ENCODE data around the gene IL21. TPM values are rescaled to one million over a fixed set of nuclear protein-coding genes. Genes with fewer than 3 reads are reported as not detected.

The IL21 gene
- total RNA-seq, 6 experiments from 2014 or later: not detected

- no peak for ATAC-seq
- no peak for DNase-seq
- H3K27ac ChIP-seq: no peak overlapping the region
- no peak for TF ChIP-seq POLR2A (IDR thresholded peaks at IDR 0.05)
- TF ChIP-seq CTCF (IDR thresholded peaks at IDR 0.05): no peak
- H3K9me3 ChIP-seq: no peaks in the 10 kb centered on the region
- WGBS (ENCODE audit: insufficient coverage, low coverage, low lambda C conversion rate, missing lambda C conversion rate): no CpG with 5 or more reads among the region's 4 CpGs
- no peaks in the 10 kb centered on the region for H3K36me3 ChIP-seq
- no peak overlapping the region for H3K4me3 ChIP-seq
- intact Hi-C loops (cut with DNase I): no loop called here
- no peaks in the 10 kb centered on the region for H3K27me3 ChIP-seq
- no peaks in the 10 kb centered on the region for H3K4me1 ChIP-seq
Measured at GRCh38 chr4:122606364-122607043, 14.4 kb downstream of the IL21 start.

- no peaks in the 10 kb centered on the region for H3K36me3 ChIP-seq
- TF ChIP-seq CTCF (IDR thresholded peaks at IDR 0.05) (no peak), POLR2A (IDR thresholded peaks at IDR 0.05) (no peak)
- DNase-seq: no peak
- no peak overlapping the region for H3K27ac ChIP-seq
- no peak overlapping the region for H3K4me3 ChIP-seq
- intact Hi-C loops (cut with DNase I): no loop called here
- no peaks in the 10 kb centered on the region for H3K4me1 ChIP-seq
- no peak for ATAC-seq
- no CpG with 5 or more reads among the region's 1 CpG for WGBS (ENCODE audit: insufficient coverage, low coverage, low lambda C conversion rate, missing lambda C conversion rate)
- H3K9me3 ChIP-seq: no peaks in the 10 kb centered on the region
- H3K27me3 ChIP-seq: no peaks in the 10 kb centered on the region
Measured at GRCh38 chr4:122604146-122604545, 16.7 kb downstream of the IL21 start.

GRCh38 chr4:122603156-122603574 lies 17.7 kb downstream of the IL21 start:
- H3K9me3 ChIP-seq: no peaks in the 10 kb centered on the region
- intact Hi-C loops (cut with DNase I): no loop called here
- DNase-seq: no peak
- TF ChIP-seq POLR2A (IDR thresholded peaks at IDR 0.05): no peak
- no peak for TF ChIP-seq CTCF (IDR thresholded peaks at IDR 0.05)
- H3K36me3 ChIP-seq: no peaks in the 10 kb centered on the region
- H3K27ac ChIP-seq: no peak overlapping the region
- H3K4me1 ChIP-seq: no peaks in the 10 kb centered on the region
- H3K4me3 ChIP-seq: no peak overlapping the region
- no peaks in the 10 kb centered on the region for H3K27me3 ChIP-seq
- WGBS (ENCODE audit: insufficient coverage, low coverage, low lambda C conversion rate, missing lambda C conversion rate): 52% methylated on average over 8 of the region's 8 CpGs
- no peak for ATAC-seq

GRCh38 chr4:122602277-122603142 lies 18.4 kb downstream of the IL21 start:
- Histone ChIP-seq H3K27me3 (no peaks in the 10 kb centered on the region), H3K4me1 (no peaks in the 10 kb centered on the region), H3K27ac (no peak overlapping the region), H3K9me3 (no peaks in the 10 kb centered on the region), H3K4me3 (no peak overlapping the region), H3K36me3 (no peaks in the 10 kb centered on the region)
- TF ChIP-seq POLR2A (IDR thresholded peaks at IDR 0.05) (no peak), CTCF (IDR thresholded peaks at IDR 0.05) (peak; percentile 28 to 45 (median 33))
- DNase-seq (no peak), ATAC-seq (peak; percentile 42 to 68 (median 54))
- WGBS (ENCODE audit: insufficient coverage, low coverage, low lambda C conversion rate, missing lambda C conversion rate): 26% methylated on average over 13 of the region's 13 CpGs
- intact Hi-C loops (cut with DNase I): no loop called here

All from right lobe of liver (tissue), 6 donors.